ENCODE data around the gene VAV1.

GRCh38 chr19:6751189-6751588, 21.3 kb upstream of the VAV1 start:
- TF ChIP-seq, protein P1, sequence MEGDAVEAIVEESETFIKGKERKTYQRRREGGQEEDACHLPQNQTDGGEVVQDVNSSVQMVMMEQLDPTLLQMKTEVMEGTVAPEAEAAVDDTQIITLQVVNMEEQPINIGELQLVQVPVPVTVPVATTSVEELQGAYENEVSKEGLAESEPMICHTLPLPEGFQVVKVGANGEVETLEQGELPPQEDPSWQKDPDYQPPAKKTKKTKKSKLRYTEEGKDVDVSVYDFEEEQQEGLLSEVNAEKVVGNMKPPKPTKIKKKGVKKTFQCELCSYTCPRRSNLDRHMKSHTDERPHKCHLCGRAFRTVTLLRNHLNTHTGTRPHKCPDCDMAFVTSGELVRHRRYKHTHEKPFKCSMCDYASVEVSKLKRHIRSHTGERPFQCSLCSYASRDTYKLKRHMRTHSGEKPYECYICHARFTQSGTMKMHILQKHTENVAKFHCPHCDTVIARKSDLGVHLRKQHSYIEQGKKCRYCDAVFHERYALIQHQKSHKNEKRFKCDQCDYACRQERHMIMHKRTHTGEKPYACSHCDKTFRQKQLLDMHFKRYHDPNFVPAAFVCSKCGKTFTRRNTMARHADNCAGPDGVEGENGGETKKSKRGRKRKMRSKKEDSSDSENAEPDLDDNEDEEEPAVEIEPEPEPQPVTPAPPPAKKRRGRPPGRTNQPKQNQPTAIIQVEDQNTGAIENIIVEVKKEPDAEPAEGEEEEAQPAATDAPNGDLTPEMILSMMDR (IDR thresholded peaks at IDR 0.05; ENCODE audit: poor library complexity, severe bottlenecking), result no peak
- TF ChIP-seq EZH2 (IDR thresholded peaks at IDR 0.05; ENCODE audit: borderline replicate concordance, insufficient read depth, low read length, poor library complexity, severe bottlenecking), result no peak
- TF ChIP-seq MXI1 (conservative IDR thresholded peaks at IDR 0.05; ENCODE audit: poor library complexity, severe bottlenecking), result no peak
- TF ChIP-seq RAD21 (conservative IDR thresholded peaks at IDR 0.05), result no peak
- no peak for TF ChIP-seq TAF1 (IDR thresholded peaks at IDR 0.05; ENCODE audit: low read depth)
- TF ChIP-seq SMC3 (conservative IDR thresholded peaks at IDR 0.05; ENCODE audit: poor library complexity), result no peak
- no peak for TF ChIP-seq POLR2AphosphoS5 (IDR thresholded peaks at IDR 0.05)
- no peak for TF ChIP-seq REST (IDR thresholded peaks at IDR 0.05; ENCODE audit: borderline replicate concordance)
- TF ChIP-seq EP300 (conservative IDR thresholded peaks at IDR 0.05; ENCODE audit: poor library complexity, severe bottlenecking), result no peak
